Measurements from ENCODE around the gene ADRA2C. TPM values are rescaled to one million over a fixed set of nuclear protein-coding genes. Genes with fewer than 3 reads are reported as not detected.

Gene ADRA2C
- total RNA-seq, 2 donors from 2014 or later: 16.0 to 17.3 TPM

- H3K27ac Mint-ChIP-seq: no peak overlapping the region
- H3K4me1 Mint-ChIP-seq: no peaks in the 10 kb centered on the region
- H3K36me3 Mint-ChIP-seq (ENCODE audit: low read depth): no peaks in the 10 kb centered on the region
- H3K4me3 ChIP-seq (ENCODE audit: low read length): no peak overlapping the region
- H3K36me3 ChIP-seq (ENCODE audit: control insufficient read depth, insufficient read depth, low read length): no peaks in the 10 kb centered on the region
- WGBS, 2 experiments (ENCODE audit: insufficient coverage in 1 of 2, insufficient read length in 1 of 2): 92 to 95% methylated on average over 6 of the region's 6 CpGs
- peaks cover under 1% of the 10 kb centered on the region for H3K9me3 ChIP-seq (ENCODE audit: control insufficient read depth, low read length)
- H3K27me3 Mint-ChIP-seq (ENCODE audit: insufficient read depth): peaks cover 2% of the 10 kb centered on the region
- TF ChIP-seq CTCF (conservative IDR thresholded peaks at IDR 0.05): no peak
- peaks cover 2% of the 10 kb centered on the region for H3K9me3 Mint-ChIP-seq
- no peak overlapping the region for H3K4me3 Mint-ChIP-seq
- H3K4me1 ChIP-seq (ENCODE audit: control insufficient read depth, insufficient read depth, low read length): no peaks in the 10 kb centered on the region
- H3K27ac ChIP-seq (ENCODE audit: low read depth, low read length): no peak overlapping the region
- no peak for DNase-seq
- H3K27me3 ChIP-seq (ENCODE audit: control insufficient read depth, insufficient read depth, low read length, poor library complexity, severe bottlenecking): no peaks in the 10 kb centered on the region
- no peak overlapping the region for H3K9ac ChIP-seq (ENCODE audit: extremely low read depth, low read length, poor library complexity, severe bottlenecking)
These were observed 29.4 kb upstream of the ADRA2C start for GRCh38 chr4:3736806-3737205.

- Histone ChIP-seq H3K4me1 (ENCODE audit: control insufficient read depth, insufficient read depth, low read length) (no peaks in the 10 kb centered on the region), H3K36me3 (ENCODE audit: control insufficient read depth, insufficient read depth, low read length) (no peaks in the 10 kb centered on the region), H3K27me3 (ENCODE audit: control insufficient read depth, insufficient read depth, low read length, poor library complexity, severe bottlenecking) (no peaks in the 10 kb centered on the region), H3K4me3 (ENCODE audit: low read length) (no peak overlapping the region), H3K9ac (ENCODE audit: extremely low read depth, low read length, poor library complexity, severe bottlenecking) (no peak overlapping the region), H3K9me3 (ENCODE audit: control insufficient read depth, low read length) (peaks cover 12% of the 10 kb centered on the region), H3K27ac (ENCODE audit: low read depth, low read length) (no peak overlapping the region)
- H3K27ac Mint-ChIP-seq: no peak overlapping the region
- no peak for TF ChIP-seq CTCF (conservative IDR thresholded peaks at IDR 0.05)
- no peak overlapping the region for H3K4me3 Mint-ChIP-seq
- peaks cover 15% of the 10 kb centered on the region for H3K9me3 Mint-ChIP-seq
- WGBS, 2 experiments (ENCODE audit: insufficient coverage in 1 of 2, insufficient read length in 1 of 2): 92 to 95% methylated on average over 6 to 13 of the region's 13 CpGs
- no peaks in the 10 kb centered on the region for H3K36me3 Mint-ChIP-seq (ENCODE audit: low read depth)
- DNase-seq: no peak
- peaks cover 1% of the 10 kb centered on the region for H3K4me1 Mint-ChIP-seq
- H3K27me3 Mint-ChIP-seq (ENCODE audit: insufficient read depth): peaks cover 7% of the 10 kb centered on the region
These were observed 26.6 kb upstream of the ADRA2C start for GRCh38 chr4:3739577-3739976.

DNA sequence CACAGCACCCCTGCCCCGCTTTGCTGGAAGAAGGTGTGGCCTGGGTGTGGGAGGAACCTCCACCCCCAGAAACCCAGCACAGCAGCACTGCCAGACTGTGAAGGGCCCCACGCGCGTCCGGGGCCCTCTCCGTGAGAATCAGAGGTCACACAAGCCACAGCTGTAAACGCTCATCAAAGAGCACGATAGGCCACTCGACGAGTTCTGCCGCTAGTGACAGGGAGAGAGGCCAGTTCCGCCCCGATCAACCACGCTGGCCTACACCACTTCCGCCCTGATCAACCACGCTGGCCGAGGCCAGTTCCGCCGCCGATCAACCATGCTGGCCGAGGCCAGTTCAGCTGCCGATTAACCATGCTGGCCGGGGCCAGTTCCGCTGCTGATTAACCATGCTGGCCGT is 25.9 kb upstream of the ADRA2C start:
- no peaks in the 10 kb centered on the region for H3K36me3 Mint-ChIP-seq (ENCODE audit: low read depth)
- H3K9ac ChIP-seq (ENCODE audit: extremely low read depth, low read length, poor library complexity, severe bottlenecking): no peak overlapping the region
- peaks cover 15% of the 10 kb centered on the region for H3K9me3 Mint-ChIP-seq
- peaks cover 12% of the 10 kb centered on the region for H3K9me3 ChIP-seq (ENCODE audit: control insufficient read depth, low read length)
- peaks cover 4% of the 10 kb centered on the region for H3K4me1 ChIP-seq (ENCODE audit: control insufficient read depth, insufficient read depth, low read length)
- 93 to 94% methylated on average over 17 to 25 of the region's 25 CpGs for WGBS, 2 experiments (ENCODE audit: insufficient coverage in 1 of 2, insufficient read length in 1 of 2)
- H3K27ac Mint-ChIP-seq: no peak overlapping the region
- no peak overlapping the region for H3K4me3 ChIP-seq (ENCODE audit: low read length)
- TF ChIP-seq CTCF (conservative IDR thresholded peaks at IDR 0.05): no peak
- DNase-seq: no peak
- H3K4me3 Mint-ChIP-seq: no peak overlapping the region
- H3K27ac ChIP-seq (ENCODE audit: low read depth, low read length): no peak overlapping the region
- peaks cover 7% of the 10 kb centered on the region for H3K27me3 Mint-ChIP-seq (ENCODE audit: insufficient read depth)
- H3K27me3 ChIP-seq (ENCODE audit: control insufficient read depth, insufficient read depth, low read length, poor library complexity, severe bottlenecking): no peaks in the 10 kb centered on the region
- peaks cover 8% of the 10 kb centered on the region for H3K4me1 Mint-ChIP-seq
- H3K36me3 ChIP-seq (ENCODE audit: control insufficient read depth, insufficient read depth, low read length): no peaks in the 10 kb centered on the region

All from endodermal cell (in vitro differentiated cells).